ENCODE data around the gene SPDYE2.
A peak's percentile ranks its signal among the peaks of the same experiment; 100 is the strongest.
"Not testable (repeated sequence)": the region's sequence is repeated elsewhere in the genome, so short reads cannot be mapped to it uniquely, and the experiment has no call there.

The SPDYE2 gene

GRCh38 chr7:102550808-102551422, at the start of gene SPDYE2:
SPDYE2 (plus strand) TSS chr7:102551226; CDS start chr7:102553256, 2,030 bp downstream.
- not testable (repeated sequence) for H3K27ac Mint-ChIP-seq (ENCODE audit: low read depth); H3K9me3 Mint-ChIP-seq; DNase-seq (ENCODE audit: low spot score in 2 of 2); H3K4me1 Mint-ChIP-seq; H3K27me3 Mint-ChIP-seq; ATAC-seq (replicated peaks; ENCODE audit: extremely low read depth, poor library complexity, severe bottlenecking); H3K36me3 Mint-ChIP-seq (ENCODE audit: insufficient read depth); H3K4me3 Mint-ChIP-seq

GRCh38 chr7:102503141-102503540, 47.9 kb upstream of the SPDYE2 start:
- not testable (repeated sequence) for ATAC-seq (replicated peaks; ENCODE audit: extremely low read depth, poor library complexity, severe bottlenecking); DNase-seq (ENCODE audit: low spot score in 2 of 2); H3K4me1 Mint-ChIP-seq; H3K27me3 Mint-ChIP-seq; H3K36me3 Mint-ChIP-seq (ENCODE audit: insufficient read depth); H3K4me3 Mint-ChIP-seq; H3K9me3 Mint-ChIP-seq; H3K27ac Mint-ChIP-seq (ENCODE audit: low read depth)

GRCh38 chr7:102505298-102506185, 45.5 kb upstream of the SPDYE2 start:
- H3K4me3 Mint-ChIP-seq; H3K9me3 Mint-ChIP-seq; DNase-seq (ENCODE audit: low spot score in 2 of 2); H3K27ac Mint-ChIP-seq (ENCODE audit: low read depth); ATAC-seq (replicated peaks; ENCODE audit: extremely low read depth, poor library complexity, severe bottlenecking); H3K4me1 Mint-ChIP-seq; H3K27me3 Mint-ChIP-seq; H3K36me3 Mint-ChIP-seq (ENCODE audit: insufficient read depth): not testable (repeated sequence)

GRCh38 chr7:102507410-102508088, 43.5 kb upstream of the SPDYE2 start:
- not testable (repeated sequence) for H3K4me1 Mint-ChIP-seq; H3K4me3 Mint-ChIP-seq; H3K9me3 Mint-ChIP-seq; H3K27me3 Mint-ChIP-seq; ATAC-seq (replicated peaks; ENCODE audit: extremely low read depth, poor library complexity, severe bottlenecking); H3K27ac Mint-ChIP-seq (ENCODE audit: low read depth); H3K36me3 Mint-ChIP-seq (ENCODE audit: insufficient read depth); DNase-seq (ENCODE audit: low spot score in 2 of 2)

- H3K9me3 Mint-ChIP-seq; H3K4me3 Mint-ChIP-seq; H3K27me3 Mint-ChIP-seq; H3K4me1 Mint-ChIP-seq; H3K36me3 Mint-ChIP-seq (ENCODE audit: insufficient read depth); ATAC-seq (replicated peaks; ENCODE audit: extremely low read depth, poor library complexity, severe bottlenecking); H3K27ac Mint-ChIP-seq (ENCODE audit: low read depth): not testable (repeated sequence)
- DNase-seq (ENCODE audit: low spot score in 2 of 2), result peak in 1 of 2 donors; percentile 8
Observed at GRCh38 chr7:102510575-102510974, 40.5 kb upstream of the SPDYE2 start.

- not testable (repeated sequence) for DNase-seq (ENCODE audit: low spot score in 2 of 2); H3K4me1 Mint-ChIP-seq; H3K27ac Mint-ChIP-seq (ENCODE audit: low read depth); H3K36me3 Mint-ChIP-seq (ENCODE audit: insufficient read depth); H3K27me3 Mint-ChIP-seq; H3K9me3 Mint-ChIP-seq
- ATAC-seq (replicated peaks; ENCODE audit: extremely low read depth, poor library complexity, severe bottlenecking), result peak; percentile 57
- H3K4me3 Mint-ChIP-seq, result peak overlapping the region; percentile 23
Observed at GRCh38 chr7:102511860-102512522, 39.0 kb upstream of the SPDYE2 start.

- Mint-ChIP-seq H3K4me3 (peak overlapping the region; percentile 23), H3K27ac (ENCODE audit: low read depth) (peak overlapping the region; percentile 19)
- not testable (repeated sequence) for H3K27me3 Mint-ChIP-seq; H3K36me3 Mint-ChIP-seq (ENCODE audit: insufficient read depth); ATAC-seq (replicated peaks; ENCODE audit: extremely low read depth, poor library complexity, severe bottlenecking); H3K9me3 Mint-ChIP-seq; H3K4me1 Mint-ChIP-seq
- DNase-seq (ENCODE audit: low spot score in 2 of 2), result peak in 1 of 2 donors; percentile 12
Observed at GRCh38 chr7:102512642-102513221, 38.3 kb upstream of the SPDYE2 start.

- ATAC-seq (replicated peaks; ENCODE audit: extremely low read depth, poor library complexity, severe bottlenecking); H3K27ac Mint-ChIP-seq (ENCODE audit: low read depth): not testable (repeated sequence)
Observed at GRCh38 chr7:102514881-102515721, 35.9 kb upstream of the SPDYE2 start.

GRCh38 chr7:102515889-102516288, 35.1 kb upstream of the SPDYE2 start:
- DNase-seq (ENCODE audit: low spot score in 2 of 2); H3K9me3 Mint-ChIP-seq; H3K4me1 Mint-ChIP-seq; H3K27ac Mint-ChIP-seq (ENCODE audit: low read depth); ATAC-seq (replicated peaks; ENCODE audit: extremely low read depth, poor library complexity, severe bottlenecking); H3K4me3 Mint-ChIP-seq; H3K27me3 Mint-ChIP-seq; H3K36me3 Mint-ChIP-seq (ENCODE audit: insufficient read depth): not testable (repeated sequence)

More at GRCh38 chr7:102514881-102515721, 35.9 kb upstream of the SPDYE2 start:
- H3K4me3 Mint-ChIP-seq; H3K4me1 Mint-ChIP-seq; H3K27me3 Mint-ChIP-seq; H3K9me3 Mint-ChIP-seq; H3K36me3 Mint-ChIP-seq (ENCODE audit: insufficient read depth); DNase-seq (ENCODE audit: low spot score in 2 of 2): not testable (repeated sequence)

- H3K36me3 Mint-ChIP-seq (ENCODE audit: insufficient read depth); H3K4me3 Mint-ChIP-seq; H3K27me3 Mint-ChIP-seq; DNase-seq (ENCODE audit: low spot score in 2 of 2); H3K27ac Mint-ChIP-seq (ENCODE audit: low read depth); H3K9me3 Mint-ChIP-seq; H3K4me1 Mint-ChIP-seq: not testable (repeated sequence)
- ATAC-seq (replicated peaks; ENCODE audit: extremely low read depth, poor library complexity, severe bottlenecking), result peak; percentile 3
Observed at GRCh38 chr7:102516951-102517350, 34.1 kb upstream of the SPDYE2 start.

- H3K27ac Mint-ChIP-seq (ENCODE audit: low read depth); H3K27me3 Mint-ChIP-seq; DNase-seq (ENCODE audit: low spot score in 2 of 2); H3K36me3 Mint-ChIP-seq (ENCODE audit: insufficient read depth); H3K4me1 Mint-ChIP-seq; H3K9me3 Mint-ChIP-seq: not testable (repeated sequence)
- ATAC-seq (replicated peaks; ENCODE audit: extremely low read depth, poor library complexity, severe bottlenecking), result peak; percentile 96
- peak within 1 kb of the TSS; percentile 43 for H3K4me3 Mint-ChIP-seq
Observed at GRCh38 chr7:102517550-102518147, 33.4 kb upstream of the SPDYE2 start, which contains the start of gene RASA4B. RASA4B (minus strand) TSS chr7:102517777; CDS start chr7:102517710, 67 bp downstream.
